ENCODE results near the gene MEOX1. TPM values are rescaled to one million over a fixed set of nuclear protein-coding genes. Genes with fewer than 3 reads are reported as not detected.
A peak's percentile ranks its signal among the peaks of the same experiment; 100 is the strongest.

Gene MEOX1
- total RNA-seq, result 8.5 TPM
- long read RNA-seq, transcript MEOX1-201 (3 exons, 2,707 nt), result major isoform, 11 of 18 reads
- long read RNA-seq, partial matches to known transcripts, result 0 of 18 reads
- long read RNA-seq, other reads (novel, unspliced or antisense), result 5 of 18 reads

GRCh38 chr17:43661699-43662412 is at the start of gene MEOX1:
MEOX1 (minus strand) TSS chr17:43661922; CDS start chr17:43661534, 388 bp downstream.
- DNase-seq (no peak), ATAC-seq (ENCODE audit: poor library complexity) (peak; percentile 30)
- intact Hi-C loops (cut with DNase I), result no loop called here

- ATAC-seq (ENCODE audit: poor library complexity), result no peak
- intact Hi-C loops (cut with DNase I), result loop anchor here (5.0 kb wide), 1 partner anchor 42 kb away; no protein-coding TSS in a partner anchor
- no peak for DNase-seq
Measured at GRCh38 chr17:43710101-43710500, 48.4 kb upstream of the MEOX1 start.

GRCh38 chr17:43709210-43709609 is 47.5 kb upstream of the MEOX1 start:
- no peak for DNase-seq
- intact Hi-C loops (cut with DNase I), result no loop called here
- no peak for ATAC-seq (ENCODE audit: poor library complexity)

DNA sequence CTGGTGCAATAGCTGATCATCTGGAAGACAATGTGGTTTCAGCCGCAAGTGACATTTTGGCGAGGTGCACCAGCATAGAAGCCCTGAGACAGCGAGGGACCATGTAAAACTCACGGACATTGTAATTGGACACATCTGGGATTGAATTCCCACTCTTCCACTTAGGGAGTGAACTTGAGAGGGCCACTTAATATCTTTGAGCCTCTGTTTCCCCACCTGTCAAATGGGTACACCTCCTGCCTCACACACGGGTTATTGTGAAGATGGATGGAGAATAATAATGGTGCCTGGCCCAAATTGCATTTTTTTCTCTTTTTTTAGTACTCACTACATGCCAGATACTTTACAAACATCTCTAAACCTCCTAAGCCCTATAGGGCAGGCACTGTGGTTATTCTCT is 45.5 kb upstream of the MEOX1 start:
- intact Hi-C loops (cut with DNase I), result no loop called here
- no peak for ATAC-seq (ENCODE audit: poor library complexity)
- DNase-seq, result no peak

- intact Hi-C loops (cut with DNase I), result no loop called here
- no peak for DNase-seq
- no peak for ATAC-seq (ENCODE audit: poor library complexity)
Measured at GRCh38 chr17:43706235-43706634, 44.5 kb upstream of the MEOX1 start.

GRCh38 chr17:43703630-43704029 is 41.9 kb upstream of the MEOX1 start:
- ATAC-seq (ENCODE audit: poor library complexity), result no peak
- intact Hi-C loops (cut with DNase I), result no loop called here

DNA sequence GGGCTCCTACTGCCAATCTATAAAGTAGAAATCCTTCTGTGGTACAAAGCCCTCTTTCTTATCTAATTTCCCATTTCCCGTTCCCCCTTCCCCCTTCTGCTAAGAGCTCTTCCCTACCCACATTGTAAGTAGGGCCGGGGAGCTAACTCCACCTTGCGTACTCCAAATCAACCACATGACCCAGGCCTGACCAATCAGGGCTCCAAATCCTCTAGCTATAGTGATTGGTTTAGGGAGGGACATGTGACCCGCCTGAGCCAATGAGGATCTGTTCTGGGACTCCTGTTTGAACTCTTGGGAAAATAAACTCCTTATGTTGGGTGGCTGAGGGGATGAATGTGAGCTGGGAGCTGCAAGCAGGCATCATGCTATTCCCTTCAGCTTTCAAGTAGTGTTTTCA is 40.9 kb upstream of the MEOX1 start:
- intact Hi-C loops (cut with DNase I), result no loop called here

More at GRCh38 chr17:43703630-43704029, 41.9 kb upstream of the MEOX1 start:
- no peak for DNase-seq

GRCh38 chr17:43701318-43701743 is 39.6 kb upstream of the MEOX1 start:
- intact Hi-C loops (cut with DNase I), result no loop called here
- DNase-seq, result no peak
- no peak for ATAC-seq (ENCODE audit: poor library complexity)

More for the DNA sequence above, 40.9 kb upstream of the MEOX1 start:
- no peak for DNase-seq
- ATAC-seq (ENCODE audit: poor library complexity), result no peak

GRCh38 chr17:43699438-43699756 is 37.7 kb upstream of the MEOX1 start:
- ATAC-seq (ENCODE audit: poor library complexity) (no peak), DNase-seq (no peak)
- intact Hi-C loops (cut with DNase I), result loop anchor here (10.0 kb wide), 1 partner anchor 145 kb away; the partner anchor contains the start of gene CD300LG

GRCh38 chr17:43698678-43699437 is 37.1 kb upstream of the MEOX1 start:
- ATAC-seq (ENCODE audit: poor library complexity) (peak; percentile 42), DNase-seq (no peak)
- intact Hi-C loops (cut with DNase I), result loop anchor here (10.0 kb wide), 1 partner anchor 146 kb away; the partner anchor contains the start of gene CD300LG

GRCh38 chr17:43697937-43698336 is 36.2 kb upstream of the MEOX1 start:
- ATAC-seq (ENCODE audit: poor library complexity) (no peak), DNase-seq (no peak)
- intact Hi-C loops (cut with DNase I), result loop anchor here (10.0 kb wide), 1 partner anchor 147 kb away; the partner anchor contains the start of gene CD300LG

DNA sequence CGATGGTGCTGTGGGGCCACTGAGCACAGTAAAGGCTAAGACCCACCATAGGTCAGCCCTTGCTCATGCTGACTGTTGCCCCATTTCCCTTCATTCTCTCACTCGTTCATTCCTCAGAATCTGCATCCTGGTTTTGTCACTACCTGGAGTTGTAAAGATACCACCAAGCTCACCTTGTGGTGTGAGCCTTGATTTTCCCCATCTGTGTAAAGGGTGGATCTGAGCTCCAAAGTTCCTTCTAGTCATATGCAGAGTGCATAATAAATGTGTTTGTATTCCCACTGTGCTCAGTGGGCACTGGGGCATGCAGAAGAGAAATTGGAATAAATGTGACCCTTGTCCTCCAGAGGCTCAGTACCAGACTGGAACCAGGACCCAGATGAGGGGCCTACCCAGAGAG is 35.2 kb upstream of the MEOX1 start:
- ATAC-seq (ENCODE audit: poor library complexity) (no peak), DNase-seq (no peak)
- intact Hi-C loops (cut with DNase I), result loop anchor here (10.0 kb wide), 1 partner anchor 148 kb away; the partner anchor contains the start of gene CD300LG

DNA sequence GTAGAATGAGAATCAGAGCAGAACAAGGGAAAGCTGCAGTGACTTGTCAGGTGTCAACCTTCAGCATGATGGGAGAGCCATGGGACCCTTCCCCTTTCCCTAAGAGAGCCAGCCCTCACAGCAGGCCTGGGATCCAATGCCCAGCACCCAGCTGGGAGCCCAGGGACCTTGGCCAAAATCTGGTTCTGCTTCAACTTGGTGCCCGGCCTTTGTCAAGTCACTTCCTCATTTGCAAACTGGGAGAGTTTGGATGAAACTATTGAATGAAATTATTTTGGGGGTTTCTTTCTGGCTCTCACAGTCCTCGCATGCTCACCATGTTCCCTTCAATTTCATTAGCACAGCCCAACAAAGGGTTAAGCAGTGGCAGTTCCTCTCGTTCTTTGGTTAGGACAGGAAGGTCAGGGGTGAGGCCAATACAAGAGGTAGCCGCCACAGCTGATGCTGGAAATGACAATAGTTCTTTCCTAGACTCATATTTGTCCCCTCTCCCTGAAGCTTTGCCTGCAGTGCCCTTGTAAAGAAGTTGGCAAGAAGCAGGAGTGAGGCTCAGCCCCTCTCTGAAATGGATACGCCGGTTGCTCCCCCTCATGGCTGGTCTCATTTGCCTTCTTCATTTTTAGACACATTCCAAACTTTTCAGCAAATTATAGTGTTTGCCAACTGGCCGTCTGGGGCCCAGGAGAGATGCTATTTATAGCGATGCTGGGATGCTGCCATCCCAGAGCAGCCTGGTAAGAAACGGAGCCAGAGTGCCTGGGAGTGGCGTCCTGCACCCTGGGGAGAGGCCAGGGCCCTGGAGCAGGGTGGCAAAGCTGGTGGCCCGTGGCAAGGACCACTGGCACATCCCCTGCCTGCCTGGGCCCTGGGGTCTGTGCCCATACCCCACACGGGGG is 34.5 kb upstream of the MEOX1 start:
- intact Hi-C loops (cut with DNase I), result loop anchor here (2.0 to 10.0 kb wide), 2 partner anchors 65 to 149 kb away; partner anchors contain the start of gene CD300LG
- peak; percentile 67 for DNase-seq
- ATAC-seq (ENCODE audit: poor library complexity), result peak; percentile 90

GRCh38 chr17:43694081-43694870 is 32.6 kb upstream of the MEOX1 start:
- ATAC-seq (ENCODE audit: poor library complexity), result peak; percentile 79
- intact Hi-C loops (cut with DNase I), result loop anchor here (2.0 to 10.0 kb wide), 2 partner anchors 67 to 151 kb away; partner anchors contain the start of gene CD300LG

GRCh38 chr17:43691317-43691693 is 29.6 kb upstream of the MEOX1 start:
- ATAC-seq (ENCODE audit: poor library complexity), result no peak
- DNase-seq, result no peak
- intact Hi-C loops (cut with DNase I), result loop anchor here (10.0 kb wide), 1 partner anchor 153 kb away; the partner anchor contains the start of gene CD300LG

More at GRCh38 chr17:43694081-43694870, 32.6 kb upstream of the MEOX1 start:
- peak; percentile 78 for DNase-seq

DNA sequence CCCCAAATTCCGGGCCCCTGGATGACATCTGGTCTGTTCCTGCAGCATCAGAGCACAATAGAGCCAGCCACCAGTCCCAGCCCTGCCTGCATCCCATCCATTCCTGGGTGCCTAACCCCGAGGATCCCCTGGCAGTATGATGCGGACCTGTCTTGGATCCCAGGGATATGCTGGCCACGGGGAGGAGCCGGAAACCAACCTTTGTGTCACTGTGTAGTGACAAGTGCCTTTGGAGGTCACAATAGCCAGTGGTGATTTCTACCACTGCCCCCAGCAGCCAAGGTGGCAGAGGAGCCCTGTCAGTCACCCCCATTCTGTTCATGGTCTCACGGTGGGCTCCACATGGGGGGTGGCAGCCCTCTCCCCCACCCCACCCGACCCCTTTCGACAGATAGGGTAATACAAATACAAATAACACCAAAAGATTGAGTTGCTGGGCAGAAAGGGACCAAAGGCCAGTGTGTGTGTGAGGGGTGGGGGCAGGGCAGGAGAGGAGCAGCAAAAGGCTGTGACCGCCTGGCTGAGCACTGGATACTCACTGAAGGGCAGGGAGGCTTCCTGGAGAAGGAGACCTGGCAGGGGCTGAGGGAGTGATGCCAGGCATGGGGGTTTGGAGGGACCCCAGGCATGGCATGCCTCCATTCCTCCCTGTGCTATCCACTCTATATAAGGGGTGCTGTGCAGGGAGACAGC is 29.0 kb upstream of the MEOX1 start:
- intact Hi-C loops (cut with DNase I), result loop anchor here (10.0 kb wide), 1 partner anchor 154 kb away; the partner anchor contains the start of gene CD300LG
- ATAC-seq (ENCODE audit: poor library complexity), result no peak
- DNase-seq, result no peak

DNA sequence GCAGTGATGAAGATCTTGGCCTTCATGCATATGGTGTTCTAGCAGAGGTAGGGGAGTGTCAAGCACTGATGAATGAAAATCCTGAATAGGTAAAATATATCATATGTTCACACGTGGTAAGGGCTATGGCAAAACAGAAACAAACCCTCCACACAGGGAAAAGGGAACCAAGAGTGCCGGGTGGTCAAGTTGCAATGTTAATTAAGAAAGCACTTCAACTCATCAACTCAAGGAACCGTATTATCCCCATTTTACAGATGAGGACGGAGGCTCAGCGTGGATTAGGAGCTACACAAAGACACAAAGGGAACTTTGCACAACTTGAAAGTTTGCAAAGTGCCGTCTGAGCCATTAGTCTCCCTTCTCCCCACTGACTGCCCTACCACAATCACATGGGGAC is 28.1 kb upstream of the MEOX1 start:
- intact Hi-C loops (cut with DNase I), result loop anchor here (10.0 kb wide), 1 partner anchor 155 kb away; the partner anchor contains the start of gene CD300LG
- ATAC-seq (ENCODE audit: poor library complexity) (no peak), DNase-seq (no peak)

Measured in Right ventricle myocardium superior (tissue), 1 donor.